Measurements from ENCODE around the gene ANKS1B.

ANKS1B gene

DNA sequence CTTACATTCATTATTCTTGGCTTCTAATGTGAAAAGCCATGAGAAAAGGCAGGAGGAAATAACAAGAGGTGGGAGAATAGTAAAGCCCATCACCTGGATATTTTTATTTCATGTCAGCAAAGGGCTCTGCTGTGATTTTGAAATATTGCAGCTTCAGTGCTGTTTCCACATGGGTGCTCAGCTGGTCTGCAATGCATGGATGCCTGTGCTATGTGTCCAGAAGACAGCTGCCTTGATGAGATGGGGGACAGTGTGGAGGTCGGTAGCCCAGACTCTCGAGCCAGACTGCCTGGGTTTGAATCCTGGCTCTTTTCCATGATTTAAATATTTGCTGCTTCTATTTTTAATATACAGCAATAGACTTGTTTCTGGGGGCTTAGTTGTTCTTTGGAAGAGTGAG is 814.7 kb downstream of the ANKS1B start:
- TF ChIP-seq, protein P1, sequence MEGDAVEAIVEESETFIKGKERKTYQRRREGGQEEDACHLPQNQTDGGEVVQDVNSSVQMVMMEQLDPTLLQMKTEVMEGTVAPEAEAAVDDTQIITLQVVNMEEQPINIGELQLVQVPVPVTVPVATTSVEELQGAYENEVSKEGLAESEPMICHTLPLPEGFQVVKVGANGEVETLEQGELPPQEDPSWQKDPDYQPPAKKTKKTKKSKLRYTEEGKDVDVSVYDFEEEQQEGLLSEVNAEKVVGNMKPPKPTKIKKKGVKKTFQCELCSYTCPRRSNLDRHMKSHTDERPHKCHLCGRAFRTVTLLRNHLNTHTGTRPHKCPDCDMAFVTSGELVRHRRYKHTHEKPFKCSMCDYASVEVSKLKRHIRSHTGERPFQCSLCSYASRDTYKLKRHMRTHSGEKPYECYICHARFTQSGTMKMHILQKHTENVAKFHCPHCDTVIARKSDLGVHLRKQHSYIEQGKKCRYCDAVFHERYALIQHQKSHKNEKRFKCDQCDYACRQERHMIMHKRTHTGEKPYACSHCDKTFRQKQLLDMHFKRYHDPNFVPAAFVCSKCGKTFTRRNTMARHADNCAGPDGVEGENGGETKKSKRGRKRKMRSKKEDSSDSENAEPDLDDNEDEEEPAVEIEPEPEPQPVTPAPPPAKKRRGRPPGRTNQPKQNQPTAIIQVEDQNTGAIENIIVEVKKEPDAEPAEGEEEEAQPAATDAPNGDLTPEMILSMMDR (IDR thresholded peaks at IDR 0.05; ENCODE audit: control extremely low read depth, extremely low read depth, low read depth, missing control alignments): no peak
- CTCF ChIA-PET: no interaction called here
- POLR2A ChIA-PET: no interaction called here
- no peak for DNase-seq (ENCODE audit: extremely low spot score)

DNA sequence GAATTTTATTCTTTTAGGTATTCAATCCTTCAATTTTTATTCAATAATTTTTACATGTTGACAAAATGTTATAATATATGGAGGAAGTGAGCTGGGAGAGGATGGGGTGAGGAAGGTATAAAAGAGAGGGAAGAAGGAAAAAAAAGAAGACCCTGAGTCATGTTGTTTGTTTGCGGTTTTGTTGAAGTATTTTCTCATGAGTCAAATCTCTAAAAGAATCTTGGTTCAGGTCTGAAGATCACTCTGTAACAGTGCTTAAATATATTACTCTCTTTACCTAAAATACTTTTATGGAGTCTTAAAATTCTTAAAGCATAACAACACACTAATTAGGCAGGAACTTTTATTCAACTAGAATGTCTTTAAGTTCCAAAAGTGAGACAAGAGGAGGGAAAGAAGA is 826.8 kb downstream of the ANKS1B start:
- DNase-seq (ENCODE audit: extremely low spot score): no peak
- ChIA-PET CTCF (interaction anchor here (2.5 kb wide), 1 partner anchor 11 kb away, joined by 5 read pairs; no protein-coding TSS in a partner anchor), POLR2A (no interaction called here)
- TF ChIP-seq, protein P1 (IDR thresholded peaks at IDR 0.05; ENCODE audit: control extremely low read depth, extremely low read depth, low read depth, missing control alignments): no peak

DNA sequence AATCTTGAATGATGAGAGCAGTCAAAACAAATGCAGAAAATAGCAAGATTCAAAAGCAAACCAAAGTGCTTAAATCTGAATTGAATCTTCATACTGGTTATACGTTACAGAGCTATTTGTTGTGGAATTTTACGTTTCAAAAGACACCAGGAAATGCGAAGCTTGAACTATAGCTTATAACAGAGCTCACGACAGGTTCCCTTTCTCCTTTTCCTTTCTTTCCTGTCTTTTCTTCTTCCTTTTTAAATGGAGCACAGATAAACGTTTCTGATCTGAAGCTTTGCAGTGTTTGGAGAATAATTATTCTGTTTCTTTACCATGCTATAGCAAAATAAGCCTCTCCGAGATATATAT is 829.8 kb downstream of the ANKS1B start:
- TF ChIP-seq, protein P1 (IDR thresholded peaks at IDR 0.05; ENCODE audit: control extremely low read depth, extremely low read depth, low read depth, missing control alignments): no peak
- DNase-seq (ENCODE audit: extremely low spot score): no peak
- ChIA-PET POLR2A (no interaction called here), CTCF (no interaction called here)

DNA sequence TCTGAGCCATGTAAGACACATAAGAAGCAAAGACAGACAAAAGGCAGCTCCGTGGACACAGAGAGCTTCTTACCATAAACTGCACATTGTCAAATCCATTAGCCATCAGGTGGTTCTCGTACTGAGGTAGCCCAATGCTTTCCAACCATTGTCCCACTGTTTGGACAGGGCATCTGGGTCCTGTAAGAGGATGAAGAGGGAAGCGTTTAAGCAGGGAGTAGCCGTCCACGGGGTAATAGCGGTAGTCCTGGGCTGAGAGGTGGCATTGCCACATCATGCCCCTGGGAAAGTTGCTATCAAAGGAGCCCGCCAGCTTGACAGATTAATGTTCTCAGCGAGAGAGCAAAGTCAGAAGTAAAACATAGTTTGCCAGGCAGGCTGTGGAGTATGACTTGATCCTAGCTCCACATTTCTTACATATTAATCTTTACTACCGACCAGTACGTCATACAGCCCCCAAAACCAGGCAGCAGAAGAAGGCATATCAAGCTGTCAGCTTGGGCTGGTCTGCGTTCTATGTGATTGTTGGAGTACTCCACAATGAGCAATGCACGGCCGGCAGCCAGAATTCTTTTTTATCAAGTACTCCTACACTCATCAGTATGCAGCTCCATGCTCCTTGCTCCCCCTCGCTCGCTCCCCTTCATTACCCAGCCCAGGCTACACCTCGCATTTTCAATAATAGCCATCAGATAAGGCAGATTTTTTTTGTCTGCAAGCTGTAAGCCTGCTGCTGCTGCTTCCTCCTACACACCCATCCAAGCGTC is 830.3 kb downstream of the ANKS1B start:
- ChIA-PET POLR2A (no interaction called here), CTCF (no interaction called here)
- no peak for DNase-seq (ENCODE audit: extremely low spot score)
- TF ChIP-seq, protein P1 (IDR thresholded peaks at IDR 0.05; ENCODE audit: control extremely low read depth, extremely low read depth, low read depth, missing control alignments): no peak

DNA sequence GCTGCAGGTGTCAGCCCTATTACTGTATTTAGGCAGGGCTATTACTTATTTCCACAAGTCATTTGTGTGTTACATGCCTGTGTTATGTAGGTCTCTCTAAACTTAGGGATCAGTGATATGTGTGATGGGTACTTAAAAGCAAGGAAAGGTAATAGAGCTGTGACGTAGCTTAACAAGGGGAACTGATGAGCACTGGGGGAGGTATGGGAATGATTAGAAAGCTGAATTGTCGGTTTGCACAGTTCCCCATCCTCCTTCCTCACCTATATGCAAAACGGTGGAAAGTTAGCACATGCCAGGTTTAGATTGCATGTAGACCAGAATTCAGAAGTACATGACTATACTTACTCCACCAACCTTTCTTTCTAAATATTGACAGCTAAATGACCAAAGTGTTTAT is 831.4 kb downstream of the ANKS1B start:
- ChIA-PET CTCF (no interaction called here), POLR2A (no interaction called here)
- DNase-seq (ENCODE audit: extremely low spot score): no peak
- TF ChIP-seq, protein P1 (IDR thresholded peaks at IDR 0.05; ENCODE audit: control extremely low read depth, extremely low read depth, low read depth, missing control alignments): no peak

DNA sequence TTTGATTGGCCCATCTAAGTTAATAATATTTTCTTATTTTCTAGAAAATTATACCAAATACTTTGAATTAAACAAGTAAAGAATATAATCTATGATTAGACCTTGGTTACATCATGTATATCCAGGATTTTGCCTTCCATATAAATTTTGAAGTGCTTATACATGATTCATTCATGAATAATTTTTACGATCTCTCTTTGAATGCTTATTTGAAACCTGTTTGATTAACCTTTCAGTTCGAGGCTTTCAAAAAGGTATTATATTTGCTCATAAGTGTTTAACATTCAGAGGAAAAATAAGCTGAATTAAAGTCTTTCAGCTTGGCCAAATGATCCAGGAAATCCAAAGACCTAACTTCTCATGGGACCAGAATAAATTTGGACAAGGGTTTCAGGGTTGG is 832.4 kb downstream of the ANKS1B start:
- ChIA-PET CTCF (no interaction called here), POLR2A (no interaction called here)
- TF ChIP-seq, protein P1 (IDR thresholded peaks at IDR 0.05; ENCODE audit: control extremely low read depth, extremely low read depth, low read depth, missing control alignments): no peak
- DNase-seq (ENCODE audit: extremely low spot score): no peak

Measured in GM10248 (cell line).